ENCODE measurements around the gene NABP1.

GRCh38 chr2:191631754-191632153 lies 46.2 kb upstream of the NABP1 start:
- TF ChIP-seq CTCF (conservative IDR thresholded peaks at IDR 0.05 in 1 of 2, IDR thresholded peaks at IDR 0.05 in 1 of 2; ENCODE audit: extremely low read depth in 1 of 2, insufficient read depth in 1 of 2, low read depth in 1 of 2, low read length in 2 of 2) (no peak), EZH2 (IDR thresholded peaks at IDR 0.05; ENCODE audit: borderline replicate concordance, low read length) (no peak)
